HG03439 (cell line): ENCODE results near the gene TP63.

Experiments used
- ATAC-seq: cut with Tn5 transposase; IDR thresholded peaks from one replicate; pipeline ENCODE4 v1.9.1; 2021; ENCODE audit warnings: mild to moderate bottlenecking, moderate library complexity; ENCODE audit not compliant: unreplicated experiment

The TP63 gene

GRCh38 chr3:189842681-189843602, 211.8 kb downstream of the TP63 start:
- no peak for ATAC-seq

GRCh38 chr3:189845069-189845468, 213.9 kb downstream of the TP63 start:
- ATAC-seq, result no peak

- no peak for ATAC-seq
Observed at GRCh38 chr3:189848395-189849040, 217.3 kb downstream of the TP63 start.

- no peak for ATAC-seq
Observed at GRCh38 chr3:189849262-189849661, 218.1 kb downstream of the TP63 start.

- ATAC-seq, result no peak
Observed at GRCh38 chr3:189851682-189852081, 220.5 kb downstream of the TP63 start.

GRCh38 chr3:189853906-189854305, 222.7 kb downstream of the TP63 start:
- no peak for ATAC-seq

GRCh38 chr3:189860296-189860695, 229.1 kb downstream of the TP63 start:
- no peak for ATAC-seq

- no peak for ATAC-seq
Observed at GRCh38 chr3:189862385-189862998, 231.3 kb downstream of the TP63 start.

- no peak for ATAC-seq
Observed at GRCh38 chr3:189863031-189863430, 231.8 kb downstream of the TP63 start.

- ATAC-seq, result no peak
Observed at GRCh38 chr3:189868061-189868460, 236.9 kb downstream of the TP63 start.

GRCh38 chr3:189869165-189869564, 238.0 kb downstream of the TP63 start:
- ATAC-seq, result no peak

- no peak for ATAC-seq
Observed at GRCh38 chr3:189871418-189871817, 240.2 kb downstream of the TP63 start.

- no peak for ATAC-seq
Observed at GRCh38 chr3:189883113-189883753, 252.0 kb downstream of the TP63 start.

GRCh38 chr3:189890496-189890895, 259.3 kb downstream of the TP63 start:
- no peak for ATAC-seq

GRCh38 chr3:189896533-189896932, 265.3 kb downstream of the TP63 start:
- no peak for ATAC-seq

- ATAC-seq, result no peak
Observed at GRCh38 chr3:189897406-189897805, 266.2 kb downstream of the TP63 start.

- no peak for ATAC-seq
Observed at GRCh38 chr3:189898559-189899153, 267.5 kb downstream of the TP63 start.

- ATAC-seq, result no peak
Observed at GRCh38 chr3:189899186-189899585, 268.0 kb downstream of the TP63 start.

GRCh38 chr3:189900578-189900977, 269.4 kb downstream of the TP63 start:
- no peak for ATAC-seq

GRCh38 chr3:189901481-189901880, 270.3 kb downstream of the TP63 start:
- no peak for ATAC-seq
